Lower leg skin (tissue), 3 donors: ENCODE data around the gene RAB17.

ENCODE experiments used
- POLR2A ChIP-seq, 2 donors: fragments of 450-650 bp; IDR thresholded peaks; one replicate each; pipeline ENCODE4 v1.6.1; 2016 to 2017; ENCODE audit warnings: antibody characterized with exemption in 2 of 2, mild to moderate bottlenecking in 1 of 2, moderate library complexity in 1 of 2
- TF ChIP-seq, protein P1 (sequence below), 3 donors: fragments of 450-650 bp; IDR thresholded peaks; one replicate each; pipeline ENCODE4 v1.5.1; 2016; ENCODE audit warnings: antibody characterized with exemption in 3 of 3, mild to moderate bottlenecking in 3 of 3, moderate library complexity in 2 of 3

DNA sequence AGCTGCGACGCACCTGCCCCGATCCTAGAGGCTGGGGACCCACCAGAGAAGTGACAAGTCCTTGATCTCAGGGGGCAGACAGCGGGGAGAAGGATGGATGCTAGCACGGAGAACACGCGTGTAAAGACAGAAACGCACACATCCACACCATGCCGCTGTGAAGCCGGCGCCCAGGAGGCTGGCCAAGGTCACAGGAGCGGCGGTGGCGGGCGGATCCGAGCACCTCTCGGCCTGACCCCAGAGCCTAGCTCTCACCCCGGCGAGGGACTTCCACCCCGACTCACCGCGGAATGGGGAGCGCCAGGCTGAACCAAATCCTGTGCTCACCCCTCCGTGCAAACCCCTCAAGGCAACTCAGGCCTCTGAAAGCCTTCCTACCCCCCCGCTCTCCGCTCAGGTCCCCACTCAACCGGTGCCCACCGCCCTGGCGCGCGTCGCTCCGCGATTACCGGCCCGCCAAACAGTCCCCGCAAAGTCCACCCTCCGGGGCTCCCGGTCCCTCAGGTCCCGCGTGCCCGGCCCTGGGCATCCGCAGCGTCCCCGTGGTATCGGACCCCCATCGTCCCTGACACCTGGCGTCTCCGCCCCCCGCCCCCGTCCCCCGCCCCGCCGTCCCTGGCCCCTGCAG is 36.4 kb upstream of the RAB17 start:
- TF ChIP-seq, protein P1, sequence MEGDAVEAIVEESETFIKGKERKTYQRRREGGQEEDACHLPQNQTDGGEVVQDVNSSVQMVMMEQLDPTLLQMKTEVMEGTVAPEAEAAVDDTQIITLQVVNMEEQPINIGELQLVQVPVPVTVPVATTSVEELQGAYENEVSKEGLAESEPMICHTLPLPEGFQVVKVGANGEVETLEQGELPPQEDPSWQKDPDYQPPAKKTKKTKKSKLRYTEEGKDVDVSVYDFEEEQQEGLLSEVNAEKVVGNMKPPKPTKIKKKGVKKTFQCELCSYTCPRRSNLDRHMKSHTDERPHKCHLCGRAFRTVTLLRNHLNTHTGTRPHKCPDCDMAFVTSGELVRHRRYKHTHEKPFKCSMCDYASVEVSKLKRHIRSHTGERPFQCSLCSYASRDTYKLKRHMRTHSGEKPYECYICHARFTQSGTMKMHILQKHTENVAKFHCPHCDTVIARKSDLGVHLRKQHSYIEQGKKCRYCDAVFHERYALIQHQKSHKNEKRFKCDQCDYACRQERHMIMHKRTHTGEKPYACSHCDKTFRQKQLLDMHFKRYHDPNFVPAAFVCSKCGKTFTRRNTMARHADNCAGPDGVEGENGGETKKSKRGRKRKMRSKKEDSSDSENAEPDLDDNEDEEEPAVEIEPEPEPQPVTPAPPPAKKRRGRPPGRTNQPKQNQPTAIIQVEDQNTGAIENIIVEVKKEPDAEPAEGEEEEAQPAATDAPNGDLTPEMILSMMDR (IDR thresholded peaks at IDR 0.05): no peak
- no peak for TF ChIP-seq POLR2A (IDR thresholded peaks at IDR 0.05)
